Inflammatory macrophage (primary cell): Measurements from ENCODE around the gene ZFP36L2.

Experiments used
- DNase-seq, 2 donors: peaks; one replicate each; pipeline ENCODE4 v3.0.0-alpha.2; 2020 to 2022

Gene ZFP36L2

DNA sequence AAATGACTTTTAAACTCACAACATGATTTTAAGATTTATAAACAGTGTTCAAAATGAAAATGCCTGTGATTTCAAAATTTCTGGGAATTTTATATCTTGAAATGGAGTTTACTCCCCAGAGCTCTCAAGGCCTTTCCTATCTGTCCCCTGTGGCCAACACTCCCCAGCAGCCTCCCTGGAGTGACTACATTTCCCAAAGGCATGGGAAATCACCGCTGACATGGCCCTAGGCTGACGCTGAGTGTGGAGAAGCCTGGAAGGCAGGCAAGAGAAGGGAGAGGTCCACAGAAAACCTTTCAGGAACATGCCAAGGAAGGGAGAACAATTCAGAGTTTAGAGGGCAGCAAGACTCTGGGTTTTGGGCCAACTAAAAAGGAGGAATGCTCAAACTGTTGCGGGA lies 20.2 kb upstream of the ZFP36L2 start:
- no peak for DNase-seq

DNA sequence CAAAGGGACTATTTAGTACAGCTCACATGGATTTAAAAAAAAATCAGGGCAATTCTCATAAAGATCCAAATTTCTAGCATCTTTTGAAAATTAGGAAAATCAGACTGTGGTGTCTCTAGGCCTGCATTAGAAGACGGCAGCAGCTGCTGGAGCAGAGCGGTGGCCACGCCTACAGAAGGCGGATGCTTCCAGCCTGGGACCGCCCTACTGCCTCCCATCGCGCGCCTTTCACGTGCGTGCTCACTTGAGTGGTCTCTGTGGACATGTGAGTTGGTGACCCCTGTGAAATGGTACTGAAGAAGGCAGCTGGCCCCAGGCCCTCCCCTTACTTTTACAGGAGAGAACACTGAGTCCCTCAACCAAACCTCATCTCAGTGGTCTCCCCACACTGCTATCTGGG lies 15.2 kb upstream of the ZFP36L2 start:
- DNase-seq: no peak

DNA sequence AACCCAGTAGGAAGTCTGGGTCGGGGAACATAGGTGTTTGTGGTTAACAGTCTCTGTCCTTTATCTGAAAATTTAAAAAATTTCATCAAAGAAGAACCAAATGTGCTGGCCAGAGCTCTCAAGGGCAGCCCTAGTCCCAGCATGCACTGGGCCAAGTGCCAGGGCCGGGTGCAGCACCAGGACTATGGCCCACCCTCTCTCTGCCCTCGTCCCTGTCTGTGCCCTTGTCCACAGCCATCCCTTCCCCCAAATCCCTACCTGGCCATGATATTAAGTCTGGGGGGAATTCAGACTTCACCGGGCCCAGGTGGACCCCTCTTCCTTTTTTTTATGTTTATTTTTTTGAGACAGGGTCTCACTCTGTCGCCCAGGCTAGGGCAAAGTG lies 14.4 kb upstream of the ZFP36L2 start:
- no peak for DNase-seq

DNA sequence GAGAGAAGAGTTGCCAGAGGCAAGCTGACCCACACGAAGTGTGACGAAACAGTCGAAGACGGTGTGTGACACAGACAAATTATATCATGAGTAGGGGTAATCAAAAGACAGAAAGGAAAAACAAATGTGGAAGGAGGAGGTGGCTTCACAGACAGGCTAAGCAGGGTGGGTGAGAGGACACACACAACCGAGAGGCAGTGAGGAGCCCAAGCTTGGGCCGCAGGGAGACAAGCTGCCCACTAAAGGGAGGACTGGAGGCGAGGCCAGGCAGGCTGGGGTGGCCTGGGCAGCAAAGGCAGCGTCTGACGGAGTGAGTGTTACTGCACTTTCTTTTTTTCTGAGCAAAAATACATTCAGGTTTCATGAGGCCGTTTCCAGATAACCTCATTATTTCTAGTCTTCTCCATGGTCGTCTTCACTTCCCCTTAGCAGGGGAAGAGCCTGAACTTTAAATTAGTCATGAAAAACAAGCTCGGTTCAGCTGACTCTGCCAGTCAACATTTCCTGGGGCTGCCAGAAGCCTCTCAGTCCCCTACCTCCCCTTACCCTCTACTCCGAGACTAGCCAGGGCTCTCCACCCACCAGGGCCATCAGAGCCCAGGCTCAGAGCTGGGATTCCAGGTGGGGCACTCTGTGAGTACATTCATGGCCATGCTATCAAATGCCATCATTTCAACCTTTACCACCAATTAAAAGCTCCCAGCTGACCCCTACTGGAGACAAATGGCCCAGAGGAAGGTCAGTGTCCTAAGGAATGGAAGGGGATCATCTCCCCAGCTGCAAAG lies 13.8 kb upstream of the ZFP36L2 start:
- peak; percentile 65 to 72 for DNase-seq

DNA sequence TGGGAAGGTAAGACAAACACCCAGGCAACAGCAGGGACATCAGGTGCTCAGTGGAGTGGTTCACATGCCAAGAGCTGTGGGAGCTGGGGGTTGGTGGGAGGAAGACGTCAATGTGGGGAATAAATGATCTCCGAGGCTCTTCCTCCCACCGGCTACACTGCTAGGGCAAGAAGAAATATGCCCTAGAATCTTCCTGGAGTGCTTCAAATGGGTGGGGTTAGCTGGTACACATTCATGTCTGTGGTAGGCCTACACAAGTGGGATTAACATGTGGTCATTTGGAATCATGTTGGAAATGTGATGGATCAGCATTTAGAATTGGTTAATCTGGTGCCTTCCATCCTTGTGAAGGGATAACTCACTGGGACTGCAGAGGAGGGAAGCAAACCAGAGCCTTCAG lies 12.4 kb upstream of the ZFP36L2 start:
- DNase-seq: no peak

DNA sequence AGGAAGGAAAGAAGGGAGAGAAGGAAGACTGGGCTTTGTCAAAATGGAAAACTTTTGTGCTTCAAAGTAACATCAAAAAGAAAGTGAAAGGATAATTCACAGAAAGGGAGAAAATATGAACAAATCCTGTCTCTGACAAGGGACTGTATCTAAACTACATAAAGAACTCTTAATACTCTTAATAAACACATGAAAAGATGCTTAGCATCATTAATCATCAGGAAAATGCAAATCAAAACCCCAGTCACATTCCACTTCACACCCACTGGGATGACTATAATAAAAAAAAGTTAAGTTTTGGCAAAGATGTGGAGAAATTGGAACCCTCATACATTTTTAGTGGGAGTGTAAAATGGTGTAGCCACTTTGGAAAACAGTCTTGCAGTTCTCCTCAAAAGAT lies 11.8 kb upstream of the ZFP36L2 start:
- DNase-seq: no peak

DNA sequence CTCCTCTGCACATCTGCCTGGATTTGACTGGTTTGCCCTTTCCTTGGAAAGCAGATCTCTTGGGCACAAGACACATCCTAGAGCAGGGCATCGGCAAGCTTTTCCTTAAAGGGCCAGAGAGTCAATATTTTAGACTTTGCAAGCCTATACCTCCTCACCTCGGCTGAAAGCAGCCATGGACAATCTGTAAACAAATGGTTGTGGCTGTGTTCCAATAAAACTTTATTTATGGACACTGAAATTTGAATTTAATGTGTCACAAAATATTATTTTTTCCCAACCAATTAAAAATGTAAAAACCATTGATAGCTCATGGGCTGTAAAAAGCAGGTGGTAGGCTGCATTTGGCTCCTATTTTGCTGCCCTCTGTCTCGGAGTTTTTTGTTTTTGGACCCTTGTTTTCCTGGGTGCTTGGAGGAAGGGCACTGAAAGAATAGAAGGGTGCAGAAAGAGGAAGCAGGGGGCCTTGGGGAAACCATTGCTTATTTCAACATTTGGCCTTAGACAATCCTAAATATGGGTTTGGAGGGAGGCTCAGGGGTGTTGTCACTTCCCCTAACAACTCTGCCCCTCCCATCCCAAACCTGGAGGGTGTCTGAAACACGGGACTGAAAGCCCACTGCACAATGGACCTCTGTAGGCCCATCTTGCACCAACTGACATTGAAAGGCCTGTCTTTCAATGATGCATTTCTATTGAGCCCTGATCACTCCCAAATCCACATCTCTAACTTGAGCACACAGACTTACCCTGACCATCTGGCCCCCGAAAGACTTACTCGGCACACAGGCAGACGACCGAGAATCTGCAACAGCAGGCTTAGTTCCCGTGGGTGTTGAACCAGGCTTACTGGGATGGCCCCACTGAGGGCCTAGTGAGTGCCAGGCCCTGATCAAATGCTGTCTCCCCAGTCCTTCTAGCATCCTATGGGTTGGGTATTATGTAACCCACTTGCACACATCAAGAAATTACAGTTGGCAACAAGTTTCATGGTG lies 7.1 kb upstream of the ZFP36L2 start:
- peak; percentile 57 to 81 for DNase-seq

DNA sequence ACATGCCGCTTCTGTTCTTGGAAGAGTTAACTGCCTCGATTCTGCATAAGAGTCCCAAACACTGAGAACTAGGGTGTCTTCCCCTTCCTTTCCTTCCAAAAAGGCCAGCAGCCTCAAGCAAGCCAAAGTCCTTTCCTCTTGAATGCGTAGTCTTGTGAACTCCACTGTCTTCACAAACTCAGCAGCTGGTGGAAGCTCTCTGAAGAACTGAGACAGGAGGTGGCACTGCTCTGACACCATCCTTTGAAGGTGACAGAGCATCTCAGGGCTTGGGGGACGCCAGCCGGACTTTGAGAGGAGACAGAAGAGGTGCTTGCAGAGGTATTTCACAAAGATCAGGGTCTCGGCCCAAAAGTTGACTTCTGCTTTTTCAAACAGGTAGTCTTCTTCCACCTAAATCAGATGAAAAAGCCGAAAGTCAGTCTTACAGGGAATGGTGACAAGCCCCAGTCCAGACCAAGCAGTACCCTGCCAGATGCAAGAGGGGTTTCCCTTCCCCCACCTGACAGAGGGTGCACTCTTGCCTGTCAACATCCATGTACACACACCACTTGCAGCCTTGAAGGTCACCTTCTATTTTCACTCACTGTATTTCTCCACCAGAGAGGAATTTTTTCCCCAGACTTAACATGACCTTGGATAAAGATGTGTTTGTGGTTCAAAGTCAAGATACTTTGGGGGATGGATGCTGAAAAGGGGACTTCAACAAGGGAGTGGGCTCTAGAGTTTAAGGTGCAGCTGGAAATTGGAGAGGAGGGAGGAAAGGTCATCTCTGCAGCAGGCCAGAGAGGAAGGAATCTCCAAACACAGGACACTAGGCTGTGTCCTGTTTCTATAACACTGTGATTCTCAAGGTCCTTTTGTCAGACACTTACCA lies 4.8 kb upstream of the ZFP36L2 start:
- no peak for DNase-seq

DNA sequence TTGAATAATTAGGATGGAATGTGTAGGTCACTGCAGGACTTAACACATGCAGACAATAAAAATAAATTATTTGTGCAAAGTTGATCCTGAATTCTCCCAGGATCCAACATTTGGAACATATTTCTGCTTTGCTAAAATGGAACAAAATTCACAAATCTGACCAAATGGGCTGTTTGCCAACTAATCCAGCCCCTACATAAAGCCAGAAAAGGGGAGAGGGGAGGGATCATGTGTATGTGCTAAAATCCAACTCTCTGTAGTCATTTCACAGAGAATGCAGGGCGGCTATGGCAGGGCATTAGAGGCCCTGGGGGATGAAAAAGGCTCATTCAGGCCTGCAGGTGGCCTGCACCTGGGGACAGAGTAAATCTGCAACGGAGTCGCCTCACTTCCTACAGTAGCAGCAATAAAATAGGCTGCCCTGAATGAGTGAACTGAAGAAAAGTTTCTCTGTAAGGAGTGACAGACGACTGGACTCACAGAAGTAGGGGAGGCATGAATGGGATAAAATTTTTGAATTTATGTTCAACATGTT lies 4.0 kb upstream of the ZFP36L2 start:
- DNase-seq: no peak

DNA sequence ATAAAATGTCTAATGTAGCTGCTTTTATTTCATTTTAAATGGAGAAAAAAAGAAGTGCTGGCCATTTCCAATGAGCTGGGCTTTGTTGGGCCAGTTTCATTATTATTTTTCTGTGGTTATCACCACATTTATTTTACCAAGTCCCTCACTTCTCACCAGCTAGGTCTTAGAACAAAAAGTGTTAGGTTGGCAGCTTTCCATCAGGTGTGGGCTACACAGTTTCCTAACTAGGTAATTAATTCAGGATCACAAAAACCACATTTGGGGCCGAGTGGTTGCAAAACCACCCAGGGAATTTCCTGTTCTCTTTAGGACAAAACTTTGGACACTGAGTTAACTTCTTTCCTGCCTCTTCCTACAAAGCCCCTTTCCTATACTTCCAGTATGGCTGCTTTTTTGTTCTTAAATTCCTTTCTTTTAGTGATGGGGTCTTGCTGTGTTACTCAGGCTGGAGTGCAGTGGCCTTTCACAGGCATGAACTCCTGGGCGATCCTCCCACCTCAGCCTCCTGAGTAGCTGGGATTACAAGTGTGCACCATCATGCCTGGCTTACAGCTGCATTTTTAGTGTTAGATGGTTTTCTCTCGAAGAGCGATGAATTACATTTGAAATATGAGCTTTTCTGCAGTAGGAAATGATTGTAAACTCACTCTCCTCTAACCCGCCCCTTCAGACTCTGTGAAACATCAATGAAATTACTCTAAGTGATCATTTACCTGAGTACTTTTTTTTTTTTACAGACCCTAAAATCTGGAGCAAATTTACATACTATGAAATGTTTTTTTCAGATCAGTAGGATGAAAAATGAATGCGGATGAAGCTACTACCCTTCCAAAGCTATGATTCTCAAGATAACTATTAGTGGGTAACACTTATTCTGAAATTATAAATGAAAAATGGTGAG lies 2.6 kb upstream of the ZFP36L2 start:
- DNase-seq: no peak

DNA sequence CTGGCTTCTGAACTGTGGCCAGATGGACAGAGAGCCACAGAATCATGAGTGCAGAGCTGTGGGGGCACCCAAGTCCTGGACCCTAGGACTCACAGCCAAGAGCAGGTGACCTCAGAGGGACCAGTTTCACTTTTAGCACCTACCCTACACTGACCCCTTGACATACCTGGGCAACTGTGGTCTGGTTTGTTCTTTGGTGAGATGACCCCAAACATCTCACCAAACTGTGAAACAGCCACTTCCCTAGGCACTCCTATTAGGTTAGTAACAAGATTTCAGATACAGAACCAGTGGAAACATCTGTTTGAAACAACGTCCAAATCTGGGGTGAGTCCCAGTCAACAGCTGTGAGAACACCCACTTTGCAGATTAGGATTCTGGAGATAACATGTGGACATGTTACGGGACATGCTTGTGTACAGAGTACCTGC lies 1.9 kb upstream of the ZFP36L2 start:
- DNase-seq: no peak

DNA sequence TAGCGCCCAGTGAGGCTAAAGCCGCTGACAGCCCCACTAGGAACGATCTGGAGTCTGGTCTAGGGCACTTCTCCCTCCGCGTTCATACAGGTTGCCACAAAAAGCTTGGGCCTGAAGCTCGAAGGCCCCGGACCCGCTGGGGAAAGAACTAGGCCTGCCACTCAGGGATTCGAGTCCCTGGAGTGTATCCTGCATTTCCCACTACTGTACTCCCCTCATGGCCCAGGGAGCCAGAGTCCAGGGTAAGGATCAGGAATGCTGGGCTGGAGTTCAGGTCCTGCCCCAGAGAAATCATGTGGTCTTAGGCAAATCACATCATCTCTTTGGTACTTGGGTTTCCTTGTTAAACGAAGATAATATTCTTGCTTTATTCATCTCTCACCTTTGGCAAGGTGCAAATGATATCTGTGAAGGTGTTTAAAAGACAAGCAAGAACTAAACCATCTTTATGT lies 1.4 kb upstream of the ZFP36L2 start:
- DNase-seq: peak in 1 of 2 donors; percentile 80

DNA sequence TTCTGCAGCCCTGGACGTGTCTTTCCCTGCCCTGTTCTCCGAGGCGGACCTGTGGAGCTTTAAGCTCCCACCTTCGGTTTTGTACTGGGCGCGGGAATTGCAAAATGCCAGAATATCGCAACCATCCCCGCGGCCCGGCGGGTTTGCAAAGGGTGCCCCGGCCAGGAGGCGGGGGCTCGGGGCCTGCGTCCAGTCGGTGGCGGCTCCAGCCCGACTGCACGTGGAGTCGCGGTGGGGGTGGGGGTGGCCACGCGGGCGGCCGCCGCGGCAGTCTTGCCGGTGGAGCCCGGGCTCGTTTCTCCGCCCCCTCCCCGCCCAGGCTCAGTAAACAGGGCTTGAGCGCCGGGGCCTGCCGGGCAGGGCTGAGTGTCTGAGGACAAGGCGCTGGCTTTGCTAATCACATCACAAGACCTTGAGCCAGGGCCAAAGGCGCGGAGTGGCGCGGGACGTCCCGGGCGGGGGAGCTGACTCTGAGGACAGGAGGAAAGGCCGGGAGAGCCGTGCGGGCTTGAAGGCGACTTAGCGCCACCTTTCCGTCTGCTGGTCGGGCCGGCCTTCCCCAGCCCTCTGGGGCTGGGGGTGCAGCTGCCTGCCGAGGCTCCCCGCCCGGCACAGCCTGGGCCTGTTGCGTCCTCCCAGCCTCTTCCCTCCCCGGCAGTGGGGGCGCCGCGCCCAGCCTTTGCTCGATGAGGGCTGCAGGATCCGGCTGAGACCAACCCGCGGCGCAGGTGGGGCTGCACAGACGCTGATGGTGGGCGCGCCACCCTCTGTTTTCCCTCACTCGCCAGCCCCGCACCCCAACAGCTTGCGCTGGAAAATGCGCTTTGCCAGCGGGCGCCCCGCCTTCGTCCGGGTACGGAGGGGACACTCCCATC lies 786 bp upstream of the ZFP36L2 start:
- peak; percentile 90 to 96 for DNase-seq

DNA sequence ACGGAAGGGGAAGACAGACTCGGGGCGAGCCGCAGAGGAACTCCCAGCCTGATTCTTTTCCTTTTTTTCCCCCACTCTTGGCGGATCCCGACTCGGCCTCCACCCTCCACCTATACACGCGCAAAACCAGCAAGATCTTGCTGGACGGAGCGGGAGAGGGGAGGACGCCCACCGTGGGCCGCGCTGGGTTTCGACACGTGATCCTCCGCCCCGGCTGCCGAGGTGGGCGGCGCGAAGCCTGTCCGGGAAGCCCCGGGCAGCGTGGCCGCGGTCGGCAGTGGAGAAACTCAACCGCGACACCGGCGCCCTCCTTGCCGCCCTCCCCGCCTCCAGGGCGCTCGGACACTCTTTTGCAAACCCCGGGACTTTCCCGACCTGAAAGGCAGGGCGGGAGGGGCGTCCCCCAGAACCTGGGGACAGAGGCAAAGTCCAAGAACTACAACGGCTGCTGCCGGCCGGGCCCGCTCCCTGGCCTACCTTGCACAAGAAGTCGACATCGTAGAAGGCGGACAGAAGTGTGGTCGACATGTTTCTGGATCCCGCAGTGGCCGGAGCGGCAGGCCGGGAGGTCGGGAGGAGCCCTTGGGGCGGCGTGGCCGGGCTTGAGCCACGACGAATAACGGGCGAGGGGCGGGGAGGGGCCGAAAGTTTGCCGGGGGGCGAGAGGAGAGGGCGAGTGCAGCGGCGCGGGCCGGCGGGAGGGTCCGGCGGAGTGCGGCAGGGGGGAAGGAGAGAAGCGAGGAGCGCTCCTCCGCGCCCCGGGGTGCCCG lies 433 bp downstream of the ZFP36L2 start:
- DNase-seq: peak; percentile 90 to 95

DNA sequence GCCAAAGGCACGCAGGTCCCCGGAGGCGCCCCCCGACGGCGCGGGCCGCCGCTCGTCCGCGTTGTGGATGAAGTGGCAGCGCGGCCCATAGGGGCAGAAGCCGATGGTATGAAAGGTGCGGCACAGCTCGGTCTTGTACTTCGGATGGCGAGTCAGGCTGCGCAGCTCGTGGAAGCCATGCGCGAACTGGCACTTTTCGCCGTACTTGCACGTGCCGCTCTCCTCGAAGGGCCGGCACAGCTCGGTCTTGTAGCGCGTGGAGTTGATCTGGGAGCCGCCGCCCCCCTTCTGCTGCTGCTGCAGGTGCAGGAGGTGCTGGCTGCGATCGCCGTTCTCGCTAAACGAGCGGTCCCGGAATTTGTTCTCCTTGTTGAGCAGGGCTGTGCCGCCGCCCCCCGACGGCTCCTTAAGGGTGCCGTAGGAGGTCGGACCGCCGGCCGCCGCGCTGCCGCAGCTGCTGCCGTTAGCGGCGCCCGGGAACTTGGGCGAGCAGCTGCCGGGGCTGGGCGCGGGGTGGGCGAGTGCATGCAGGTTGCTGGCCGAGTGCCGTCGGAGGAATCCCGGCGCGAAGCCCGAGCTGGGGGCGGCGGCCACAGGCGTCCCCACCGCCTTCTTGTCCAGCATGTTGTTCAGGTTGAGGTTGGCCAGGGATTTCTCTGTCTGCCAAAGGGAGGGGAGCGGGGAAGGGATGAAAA lies 1.2 kb downstream of the ZFP36L2 start:
- peak in 1 of 2 donors; percentile 42 for DNase-seq

DNA sequence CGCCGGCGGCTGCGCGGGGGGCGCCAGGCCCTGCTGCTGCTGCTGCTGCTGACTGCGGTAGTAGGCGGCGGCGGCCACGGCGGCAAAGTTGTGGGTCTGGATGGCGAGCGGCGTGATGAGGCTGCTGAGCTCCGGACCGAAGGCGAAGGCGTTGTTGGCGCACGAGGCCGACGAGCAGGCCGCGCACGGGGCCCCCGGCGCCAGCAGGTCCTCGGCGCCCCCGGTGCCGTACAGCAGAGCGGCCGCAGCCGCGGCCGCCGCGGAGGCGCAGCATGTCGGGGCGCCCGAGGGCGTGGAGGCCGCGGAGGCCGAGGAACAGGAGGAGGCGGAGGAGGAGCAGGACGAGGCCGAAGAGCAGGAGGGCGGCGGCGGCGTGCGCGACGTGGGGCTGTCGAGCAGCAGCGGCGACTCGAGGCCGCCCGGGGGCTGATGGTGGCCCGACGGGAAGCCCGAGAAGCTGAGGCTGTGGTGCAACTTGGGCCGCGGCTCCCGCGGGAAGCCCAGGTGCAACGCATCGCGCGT lies 1.8 kb downstream of the ZFP36L2 start:
- DNase-seq: peak; percentile 27 to 45

DNA sequence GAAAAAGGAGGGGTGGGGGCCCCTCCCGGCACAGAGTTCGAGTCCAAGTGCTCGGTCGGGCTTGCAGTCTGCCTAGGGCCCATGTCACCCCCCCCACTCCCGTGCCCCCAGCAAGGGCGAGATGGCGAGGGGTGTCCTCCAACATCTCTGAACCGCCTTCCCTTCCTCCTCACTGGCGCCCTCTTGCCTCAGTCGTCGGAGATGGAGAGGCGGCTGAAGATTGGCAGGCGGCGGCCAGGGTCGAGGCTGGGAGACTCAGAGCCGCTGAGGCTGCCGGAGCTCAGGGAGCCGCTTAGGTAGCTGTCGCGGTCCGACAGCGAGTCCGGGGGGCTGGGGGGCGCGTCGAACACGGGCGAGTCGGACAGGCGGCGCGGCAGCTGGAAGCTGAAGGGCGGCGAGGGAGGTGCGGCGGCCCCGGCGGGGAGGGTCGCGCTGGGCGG lies 2.3 kb downstream of the ZFP36L2 start:
- DNase-seq: peak; percentile 59 to 66

DNA sequence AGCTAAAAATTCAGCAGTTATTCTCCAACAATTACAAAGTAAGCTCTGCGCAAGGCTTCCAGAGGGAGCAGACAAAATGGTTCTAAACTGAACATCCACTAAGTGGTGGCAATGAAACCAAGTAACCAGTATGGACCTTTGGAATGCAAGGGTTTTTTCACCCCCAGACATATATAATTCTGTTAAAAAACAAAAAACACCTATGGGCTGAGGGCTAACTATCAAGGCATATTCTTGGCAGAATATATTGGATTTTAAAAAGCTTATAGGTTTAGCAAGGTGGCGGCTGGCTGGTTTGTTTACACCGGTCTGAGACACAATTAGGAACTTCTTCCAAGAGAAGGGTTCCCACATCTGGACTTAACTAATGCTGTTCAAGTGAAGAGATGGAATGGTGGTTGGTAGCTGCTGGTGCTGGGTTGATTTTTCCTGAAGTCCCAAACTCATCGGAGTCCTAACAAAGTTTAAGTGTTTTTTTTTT lies 2.8 kb downstream of the ZFP36L2 start:
- peak in 1 of 2 donors; percentile 35 for DNase-seq
